ENCODE measurements around the gene ACSBG1. TPM values are rescaled to one million over a fixed set of nuclear protein-coding genes. Genes with fewer than 3 reads are reported as not detected.

Gene ACSBG1
- total and polyA plus RNA-seq, 12 donors = 1.9 to 42.3 (median 5.6) TPM

- 87 to 94% (median 92%) methylated on average over 3 to 8 of the region's 8 CpGs for WGBS, 4 donors
- Histone ChIP-seq H3K4me3 (no peak overlapping the region), H3K27me3 (no peaks in the 10 kb centered on the region), H3K9me3 (replicated peaks in 1 of 3) (no peaks in the 10 kb centered on the region), H3K4me1 (replicated peaks in 1 of 2) (peaks cover 27 to 40% of the 10 kb centered on the region in 2 donors), H3K36me3 (replicated peaks in 1 of 2) (no peaks in the 10 kb centered on the region), H3K27ac (no peak overlapping the region)
- intact Hi-C loops (cut with DNase I) = no loop called here
- peak in 3 of 7 donors; percentile 11 to 39 (median 17) for DNase-seq
- no peak for TF ChIP-seq POLR2A (IDR thresholded peaks at IDR 0.05)
- no peak for TF ChIP-seq CTCF (IDR thresholded peaks at IDR 0.05)
Observed at GRCh38 chr15:78208341-78208844, 26.0 kb downstream of the ACSBG1 start.

GRCh38 chr15:78207641-78208340 is 26.6 kb downstream of the ACSBG1 start:
- no peak for TF ChIP-seq POLR2A (IDR thresholded peaks at IDR 0.05)
- TF ChIP-seq CTCF (IDR thresholded peaks at IDR 0.05) = no peak
- Histone ChIP-seq H3K4me1 (replicated peaks in 1 of 2) (peaks cover 27 to 40% of the 10 kb centered on the region in 2 donors), H3K27ac (no peak overlapping the region), H3K36me3 (replicated peaks in 1 of 2) (no peaks in the 10 kb centered on the region), H3K9me3 (replicated peaks in 1 of 3) (no peaks in the 10 kb centered on the region), H3K4me3 (no peak overlapping the region), H3K27me3 (no peaks in the 10 kb centered on the region)
- intact Hi-C loops (cut with DNase I) = no loop called here
- DNase-seq = peak in 3 of 7 donors; percentile 11
- WGBS, 4 donors = 89 to 96% (median 91%) methylated on average over 6 to 8 of the region's 8 CpGs

GRCh38 chr15:78207110-78207458 is 27.3 kb downstream of the ACSBG1 start:
- Histone ChIP-seq H3K36me3 (replicated peaks in 1 of 2) (no peaks in the 10 kb centered on the region), H3K27me3 (no peaks in the 10 kb centered on the region), H3K4me3 (no peak overlapping the region), H3K9me3 (replicated peaks in 1 of 3) (no peaks in the 10 kb centered on the region), H3K4me1 (replicated peaks in 1 of 2) (peaks cover 21 to 33% of the 10 kb centered on the region in 2 donors), H3K27ac (no peak overlapping the region)
- TF ChIP-seq POLR2A (IDR thresholded peaks at IDR 0.05) (no peak), CTCF (IDR thresholded peaks at IDR 0.05) (no peak)
- intact Hi-C loops (cut with DNase I) = no loop called here
- 84 to 92% (median 91%) methylated on average over 5 of the region's 5 CpGs for WGBS, 4 donors
- peak in 1 of 7 donors; percentile 13 for DNase-seq

- H3K27ac ChIP-seq = peak overlapping the region in 1 of 5 donors; percentile 8
- intact Hi-C loops (cut with DNase I) = no loop called here
- H3K9me3 ChIP-seq (replicated peaks in 1 of 3) = no peaks in the 10 kb centered on the region
- peaks cover 21 to 31% of the 10 kb centered on the region in 2 donors for H3K4me1 ChIP-seq (replicated peaks in 1 of 2)
- DNase-seq = peak in 3 of 7 donors; percentile 17 to 41 (median 20)
- no peaks in the 10 kb centered on the region for H3K27me3 ChIP-seq
- H3K4me3 ChIP-seq = no peak overlapping the region
- TF ChIP-seq CTCF (IDR thresholded peaks at IDR 0.05) (no peak), POLR2A (IDR thresholded peaks at IDR 0.05) (no peak)
- WGBS, 4 donors = 81 to 87% (median 85%) methylated on average over 12 of the region's 12 CpGs
- no peaks in the 10 kb centered on the region for H3K36me3 ChIP-seq (replicated peaks in 1 of 2)
Observed at GRCh38 chr15:78206326-78207109, 27.8 kb downstream of the ACSBG1 start.
